ENCODE measurements around the gene CRYBA4.

Gene CRYBA4

DNA sequence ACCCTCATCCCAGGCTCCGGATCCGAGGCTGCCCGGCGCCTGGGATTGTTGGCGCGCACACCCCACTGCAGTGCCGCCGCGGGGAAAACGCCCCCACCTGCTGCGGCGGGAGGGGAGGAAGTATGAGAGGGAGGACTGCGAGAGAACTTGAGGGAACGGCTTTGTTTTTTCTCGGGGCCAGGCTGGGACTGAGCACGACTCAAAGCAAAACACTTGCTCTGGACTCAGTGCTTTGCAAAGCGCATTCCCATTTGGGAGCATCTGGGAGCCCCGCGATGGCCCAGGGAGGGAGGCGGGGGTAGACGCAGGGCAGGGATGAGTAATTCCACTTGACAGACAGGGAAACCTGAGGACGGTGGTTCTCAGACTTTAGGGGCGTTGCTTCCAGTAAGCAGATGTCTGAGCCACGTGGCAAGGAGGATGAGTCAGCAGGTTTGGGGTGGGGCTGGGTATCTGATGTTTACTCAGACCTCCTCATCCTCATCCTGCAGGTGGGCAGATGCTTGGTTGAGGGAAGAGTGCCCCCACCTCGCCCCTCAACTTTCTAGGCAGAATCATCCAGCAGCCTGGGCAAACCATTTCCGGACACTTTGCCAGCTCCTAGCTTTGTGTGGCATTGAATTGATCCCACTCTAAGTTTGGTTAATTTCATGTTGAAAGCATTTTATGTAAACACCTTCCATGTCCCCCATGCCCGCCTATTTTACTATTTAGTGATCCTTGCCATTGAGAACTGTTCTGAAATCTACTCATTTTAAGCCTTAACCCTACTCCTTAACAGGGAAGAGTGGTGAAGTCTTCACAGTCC, 37.1 kb downstream of the CRYBA4 start:
- DNase-seq = peak in 44 of 58 donors; percentile 8 to 75 (median 46)

DNA sequence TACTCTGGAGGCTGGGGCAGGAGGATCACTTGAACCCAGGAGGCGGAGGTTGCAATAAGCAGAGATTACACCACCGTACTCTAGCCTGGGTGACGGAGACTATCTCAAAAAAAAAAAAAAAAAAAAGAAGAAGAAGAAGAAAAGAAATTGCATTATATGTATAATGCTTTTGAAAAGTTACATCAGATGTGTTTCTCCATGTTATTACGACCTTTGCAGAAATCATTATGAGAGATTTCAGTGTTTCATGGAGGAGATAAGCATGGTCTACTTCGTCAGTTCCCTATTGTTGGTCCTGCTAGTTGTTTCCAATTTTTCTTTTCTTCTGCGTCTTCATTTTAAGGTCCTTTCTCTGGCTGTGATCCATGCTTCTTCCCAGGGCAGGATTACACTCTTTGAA, 38.6 kb downstream of the CRYBA4 start:
- no peak for DNase-seq

GRCh38 chr22:26660961-26661578, 39.3 kb downstream of the CRYBA4 start:
- peak in 1 of 58 donors; percentile 15 for DNase-seq

DNA sequence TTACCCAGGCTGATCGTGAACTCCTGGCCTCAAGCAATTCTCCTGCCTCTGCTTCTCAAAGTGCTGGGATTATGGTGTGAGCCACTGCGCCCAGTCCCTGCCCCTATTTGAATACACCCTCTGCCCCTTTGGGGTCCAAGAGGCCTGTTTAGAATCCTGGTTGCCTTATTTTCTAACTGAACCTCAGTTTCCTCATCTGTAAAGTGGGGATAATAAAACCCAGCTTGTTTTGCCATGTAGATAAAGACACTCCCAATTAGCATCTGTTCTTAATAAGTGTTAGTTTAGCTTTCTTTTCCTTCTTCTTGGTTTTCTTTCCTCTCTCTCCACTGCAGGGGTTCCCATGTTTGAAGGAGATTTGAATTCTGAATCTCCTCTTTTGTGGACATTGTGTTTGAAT, 40.4 kb downstream of the CRYBA4 start:
- no peak for DNase-seq

DNA sequence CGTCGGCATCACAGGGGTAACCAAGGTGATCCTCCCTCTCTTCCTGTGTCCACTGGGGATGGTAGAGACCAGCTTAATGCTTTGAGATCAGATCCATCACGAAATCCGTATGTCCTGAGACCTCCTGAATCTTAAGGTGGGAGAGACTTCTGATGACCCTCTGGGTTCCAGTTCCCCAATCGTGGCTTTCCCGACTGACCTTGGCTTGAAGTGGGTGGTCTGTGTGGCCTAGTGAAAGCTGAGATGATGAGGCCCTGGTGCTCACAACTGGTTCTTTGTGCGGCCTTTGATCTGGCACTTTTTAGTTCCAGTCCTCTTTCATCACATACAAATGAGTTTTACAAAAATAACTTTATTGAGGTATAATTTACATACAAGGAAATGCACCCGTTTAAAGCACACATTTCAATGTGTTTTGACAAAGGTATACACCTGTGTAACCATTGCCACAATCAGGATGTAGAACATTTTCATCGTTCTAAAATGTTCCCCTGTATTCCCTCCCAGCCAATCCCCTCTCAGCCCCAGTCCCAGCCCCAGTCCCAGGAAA, 41.7 kb downstream of the CRYBA4 start:
- no peak for DNase-seq

DNA sequence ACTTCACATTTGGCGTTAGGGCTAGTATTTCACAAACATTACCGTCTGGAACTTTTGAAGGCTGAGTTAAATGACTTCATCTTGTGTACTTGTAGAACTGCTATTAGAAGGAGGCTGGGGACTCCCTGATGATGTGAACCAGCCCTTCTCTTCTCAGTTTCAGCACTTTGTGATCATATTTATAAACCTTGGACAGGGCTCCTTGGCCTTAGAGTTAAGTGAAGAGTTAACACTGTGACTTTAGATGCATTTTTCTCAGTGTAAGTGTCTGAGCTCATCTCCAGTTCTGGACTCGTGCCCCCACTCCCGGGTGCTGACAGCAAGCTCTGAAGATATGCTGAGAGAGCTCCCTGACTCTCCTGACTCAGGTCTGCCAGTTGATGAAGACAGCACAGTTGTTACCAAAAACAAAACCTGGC, 44.1 kb downstream of the CRYBA4 start:
- DNase-seq = no peak

DNA sequence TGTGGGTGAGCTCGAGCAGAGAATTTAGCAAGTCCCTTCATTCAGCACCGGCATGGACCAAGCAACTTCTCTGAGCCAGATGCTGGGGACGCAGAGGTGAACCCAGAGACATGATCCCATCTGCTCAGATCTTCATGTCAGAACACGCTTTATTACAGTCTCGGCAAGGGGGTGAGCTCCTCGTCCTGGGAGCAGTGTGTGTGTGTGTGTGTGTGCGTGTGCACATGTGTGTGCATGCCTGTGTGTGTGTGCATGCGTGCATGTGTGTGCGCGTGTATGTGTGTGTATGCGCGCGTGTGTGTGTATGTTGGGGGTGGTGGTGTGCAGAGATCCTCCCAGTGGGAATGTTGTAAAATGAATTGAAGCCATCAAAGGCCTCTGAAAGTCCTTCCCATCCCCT, 45.4 kb downstream of the CRYBA4 start:
- DNase-seq = no peak

GRCh38 chr22:26669060-26669481, 47.3 kb downstream of the CRYBA4 start:
- DNase-seq = peak in 1 of 58 donors; percentile 15

DNA sequence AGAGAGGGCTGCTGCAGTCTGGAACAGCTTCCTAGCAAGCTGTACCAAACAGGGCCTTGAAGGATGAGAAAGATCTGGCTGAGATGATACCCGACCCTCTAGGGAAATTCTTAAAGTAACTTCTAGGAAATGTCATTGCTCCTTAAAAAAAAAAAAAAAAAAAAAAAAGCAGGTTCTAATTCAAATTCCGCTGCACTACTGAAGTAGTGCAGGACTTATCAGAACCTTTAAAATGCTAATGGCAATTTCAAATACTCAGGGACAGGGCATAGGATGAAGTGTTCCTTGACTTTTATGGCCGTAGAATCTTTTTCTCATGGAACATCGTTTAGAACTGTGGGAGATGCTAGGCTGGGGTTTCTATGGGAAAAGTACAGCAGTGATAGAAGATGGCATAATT, 48.7 kb downstream of the CRYBA4 start:
- DNase-seq = no peak

GRCh38 chr22:26671317-26672059, 49.7 kb downstream of the CRYBA4 start:
- peak in 2 of 58 donors; percentile 10 to 19 for DNase-seq

DNA sequence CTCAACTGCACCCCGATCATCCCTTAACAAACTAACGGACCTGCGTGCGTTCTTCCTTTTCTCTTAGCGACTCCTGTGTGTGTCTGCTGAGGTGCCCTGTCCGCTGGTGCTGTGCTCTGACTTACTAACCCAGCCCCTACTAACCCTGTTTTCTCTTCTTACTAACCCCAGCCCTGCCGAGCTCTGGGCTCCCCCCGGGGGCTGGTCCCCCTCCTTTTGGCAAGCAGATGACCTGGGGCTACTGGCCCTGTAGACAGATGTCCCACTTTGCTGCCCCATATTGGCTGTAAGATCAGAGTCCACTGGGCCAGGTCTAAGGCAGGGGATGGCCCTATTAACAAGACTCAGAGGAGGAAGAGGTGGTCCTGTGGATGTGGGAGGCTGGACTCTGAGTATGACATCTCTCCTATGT, 50.3 kb downstream of the CRYBA4 start:
- DNase-seq = peak in 1 of 58 donors; percentile 57

- DNase-seq = peak; percentile 60 to 97 (median 87)
Observed at GRCh38 chr22:26672590-26673468, 51.1 kb downstream of the CRYBA4 start.

DNA sequence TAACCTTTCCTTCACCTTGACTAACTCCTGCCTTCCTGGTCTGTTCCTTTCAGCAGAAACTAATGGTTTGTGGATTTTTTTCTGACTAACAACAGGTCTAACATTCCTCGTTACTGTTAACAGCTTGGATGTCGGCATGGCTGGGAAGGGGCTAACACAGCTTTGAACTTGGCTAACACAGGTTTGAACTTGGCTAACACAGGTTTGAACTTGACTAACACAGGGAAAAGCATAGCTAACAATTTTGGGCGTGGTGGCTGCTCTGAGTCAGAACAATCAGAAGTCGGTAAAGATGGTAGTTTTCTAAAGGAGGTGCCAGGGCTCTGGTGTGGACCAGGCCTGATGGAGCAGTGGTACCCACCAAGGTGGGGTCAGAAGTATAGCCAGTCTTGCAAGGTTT, 51.7 kb downstream of the CRYBA4 start:
- no peak for DNase-seq

- DNase-seq = peak in 2 of 58 donors; percentile 12 to 16
Observed at GRCh38 chr22:26674211-26675190, 52.7 kb downstream of the CRYBA4 start.

GRCh38 chr22:26675687-26676268, 54.0 kb downstream of the CRYBA4 start:
- DNase-seq = no peak

GRCh38 chr22:26677217-26677616, 55.5 kb downstream of the CRYBA4 start:
- DNase-seq = no peak

DNA sequence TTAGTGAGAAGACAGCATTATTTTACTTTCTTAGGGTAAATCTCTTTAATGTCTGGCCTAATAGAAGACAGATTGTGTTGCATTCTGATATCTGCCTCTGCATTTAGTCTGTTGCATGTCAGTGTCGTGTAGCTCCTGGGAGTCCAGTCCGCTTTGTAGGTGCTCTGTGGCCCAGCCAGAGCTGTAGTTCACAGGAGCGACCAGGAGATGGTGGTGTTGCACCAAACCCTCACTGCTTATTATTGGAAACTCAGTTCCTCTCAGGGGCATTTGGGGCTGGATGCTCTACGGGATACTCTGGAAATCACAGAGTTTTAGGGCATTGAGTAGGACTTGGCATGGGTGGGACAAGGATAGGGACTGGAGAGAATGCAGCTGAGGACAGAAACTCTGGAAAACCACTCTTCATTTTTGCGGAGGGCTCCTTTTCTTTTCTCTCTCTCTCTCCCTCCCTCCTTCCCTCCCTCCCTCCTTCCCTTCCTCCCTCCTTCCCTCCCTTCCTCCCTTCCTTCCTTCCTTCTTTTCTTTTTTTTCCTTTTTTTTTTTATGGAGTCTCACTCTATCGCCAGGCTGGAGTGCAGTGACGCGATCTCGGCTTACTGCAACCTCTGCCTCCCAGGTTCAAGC, 57.4 kb downstream of the CRYBA4 start:
- DNase-seq = peak in 51 of 58 donors; percentile 20 to 85 (median 52)
